ENCODE results near the gene AEBP2. TPM values are rescaled to one million over a fixed set of nuclear protein-coding genes. Genes with fewer than 3 reads are reported as not detected.

Gene AEBP2
- total and polyA plus RNA-seq, 2 of the 13 experiments (the other 11 are each of a cell fraction or from before 2014, with no cell fraction given) = 9.2 to 17.9 TPM

DNA sequence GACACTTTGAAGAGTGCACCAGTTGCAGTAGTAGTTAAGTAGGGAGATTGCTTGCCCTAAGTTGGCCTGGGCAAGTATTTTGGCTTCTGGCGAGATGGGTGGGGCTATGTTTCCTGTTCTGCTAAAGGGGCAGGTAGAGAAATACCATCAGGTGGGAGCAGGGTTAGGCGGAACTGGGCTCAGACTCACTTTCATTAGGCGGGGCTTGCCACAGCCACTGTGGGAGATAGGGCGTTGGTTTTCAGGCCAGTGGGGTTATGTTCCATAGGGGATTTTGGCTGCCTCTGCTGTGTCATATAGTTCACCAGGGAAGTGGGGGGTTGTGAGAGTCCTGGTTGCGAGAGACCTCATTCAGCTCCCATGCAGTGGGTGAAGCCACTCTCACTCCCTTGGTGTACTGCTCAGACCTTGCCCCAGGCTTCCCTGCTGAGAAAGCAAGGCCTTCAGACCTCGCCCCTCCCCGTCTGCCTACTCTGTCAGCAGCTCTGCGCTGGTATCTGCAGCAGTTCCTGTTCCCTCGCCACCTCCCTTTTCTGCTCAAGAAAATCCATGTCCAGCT lies 43.3 kb downstream of the AEBP2 start (continued):
- TF ChIP-seq, protein P1, sequence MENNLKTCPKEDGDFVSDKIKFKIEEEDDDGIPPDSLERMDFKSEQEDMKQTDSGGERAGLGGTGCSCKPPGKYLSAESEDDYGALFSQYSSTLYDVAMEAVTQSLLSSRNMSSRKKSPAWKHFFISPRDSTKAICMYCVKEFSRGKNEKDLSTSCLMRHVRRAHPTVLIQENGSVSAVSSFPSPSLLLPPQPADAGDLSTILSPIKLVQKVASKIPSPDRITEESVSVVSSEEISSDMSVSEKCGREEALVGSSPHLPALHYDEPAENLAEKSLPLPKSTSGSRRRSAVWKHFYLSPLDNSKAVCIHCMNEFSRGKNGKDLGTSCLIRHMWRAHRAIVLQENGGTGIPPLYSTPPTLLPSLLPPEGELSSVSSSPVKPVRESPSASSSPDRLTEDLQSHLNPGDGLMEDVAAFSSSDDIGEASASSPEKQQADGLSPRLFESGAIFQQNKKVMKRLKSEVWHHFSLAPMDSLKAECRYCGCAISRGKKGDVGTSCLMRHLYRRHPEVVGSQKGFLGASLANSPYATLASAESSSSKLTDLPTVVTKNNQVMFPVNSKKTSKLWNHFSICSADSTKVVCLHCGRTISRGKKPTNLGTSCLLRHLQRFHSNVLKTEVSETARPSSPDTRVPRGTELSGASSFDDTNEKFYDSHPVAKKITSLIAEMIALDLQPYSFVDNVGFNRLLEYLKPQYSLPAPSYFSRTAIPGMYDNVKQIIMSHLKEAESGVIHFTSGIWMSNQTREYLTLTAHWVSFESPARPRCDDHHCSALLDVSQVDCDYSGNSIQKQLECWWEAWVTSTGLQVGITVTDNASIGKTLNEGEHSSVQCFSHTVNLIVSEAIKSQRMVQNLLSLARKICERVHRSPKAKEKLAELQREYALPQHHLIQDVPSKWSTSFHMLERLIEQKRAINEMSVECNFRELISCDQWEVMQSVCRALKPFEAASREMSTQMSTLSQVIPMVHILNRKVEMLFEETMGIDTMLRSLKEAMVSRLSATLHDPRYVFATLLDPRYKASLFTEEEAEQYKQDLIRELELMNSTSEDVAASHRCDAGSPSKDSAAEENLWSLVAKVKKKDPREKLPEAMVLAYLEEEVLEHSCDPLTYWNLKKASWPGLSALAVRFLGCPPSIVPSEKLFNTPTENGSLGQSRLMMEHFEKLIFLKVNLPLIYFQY (CRISPR knock-in tag; IDR thresholded peaks at IDR 0.05; ENCODE audit: borderline replicate concordance) = no peak
- no peak for TF ChIP-seq ZNF652 (CRISPR knock-in tag; IDR thresholded peaks at IDR 0.05; ENCODE audit: borderline replicate concordance, low read depth)
- TF ChIP-seq, protein P2, sequence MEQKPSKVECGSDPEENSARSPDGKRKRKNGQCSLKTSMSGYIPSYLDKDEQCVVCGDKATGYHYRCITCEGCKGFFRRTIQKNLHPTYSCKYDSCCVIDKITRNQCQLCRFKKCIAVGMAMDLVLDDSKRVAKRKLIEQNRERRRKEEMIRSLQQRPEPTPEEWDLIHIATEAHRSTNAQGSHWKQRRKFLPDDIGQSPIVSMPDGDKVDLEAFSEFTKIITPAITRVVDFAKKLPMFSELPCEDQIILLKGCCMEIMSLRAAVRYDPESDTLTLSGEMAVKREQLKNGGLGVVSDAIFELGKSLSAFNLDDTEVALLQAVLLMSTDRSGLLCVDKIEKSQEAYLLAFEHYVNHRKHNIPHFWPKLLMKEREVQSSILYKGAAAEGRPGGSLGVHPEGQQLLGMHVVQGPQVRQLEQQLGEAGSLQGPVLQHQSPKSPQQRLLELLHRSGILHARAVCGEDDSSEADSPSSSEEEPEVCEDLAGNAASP (CRISPR knock-in tag; IDR thresholded peaks at IDR 0.05; ENCODE audit: borderline replicate concordance) = no peak
- no peak for TF ChIP-seq BRCA1 (CRISPR knock-in tag; IDR thresholded peaks at IDR 0.05)

DNA sequence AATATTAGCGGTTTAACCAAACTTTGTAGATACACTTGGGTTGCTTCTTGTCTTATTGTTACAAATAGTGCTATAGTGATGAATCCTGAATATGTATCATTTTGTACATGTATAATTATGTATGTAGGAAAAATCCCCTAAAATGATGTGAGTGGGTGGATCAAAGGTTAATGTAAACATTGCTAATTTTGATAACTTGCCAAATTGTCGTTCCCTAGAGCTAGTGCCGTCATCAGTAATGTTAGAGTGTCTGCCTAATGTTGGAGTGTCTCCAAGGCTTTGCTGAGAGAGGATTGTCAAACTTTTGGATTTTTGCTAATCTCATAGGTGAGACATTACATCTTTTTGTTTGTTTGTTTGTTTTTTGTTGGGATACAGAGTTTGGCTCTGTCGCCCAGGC lies 44.4 kb downstream of the AEBP2 start:
- Histone ChIP-seq H3K9ac (ENCODE audit: insufficient read depth, low read depth, low read length) (no peak overlapping the region), H3K27ac (ENCODE audit: extremely low read length, insufficient read depth, low read length) (no peak overlapping the region), H3K79me2 (ENCODE audit: insufficient read depth, low read length) (peaks cover 65% of the 10 kb centered on the region), H3K9me3 (ENCODE audit: low read length) (no peaks in the 10 kb centered on the region), H3K4me1 (ENCODE audit: insufficient read depth, low read length) (peaks cover 11% of the 10 kb centered on the region), H4K20me1 (ENCODE audit: insufficient read depth, low read length) (peaks cover 9% of the 10 kb centered on the region; the same call in 1 of the 2 replicates), H3K4me3 (replicated peaks in 1 of 3; ENCODE audit: insufficient read depth in 1 of 3, low read depth in 2 of 3, low read length in 3 of 3) (no peak overlapping the region), H3K4me2 (ENCODE audit: low read depth, low read length) (no peak overlapping the region), H3K27me3 (ENCODE audit: control insufficient read depth in 1 of 2, insufficient read depth in 2 of 2, low read length in 2 of 2) (no peaks in the 10 kb centered on the region), H2AFZ (ENCODE audit: low read length) (no peak overlapping the region), H3K36me3 (replicated peaks in 1 of 2; ENCODE audit: control insufficient read depth in 1 of 2, insufficient read depth in 2 of 2, low read length in 2 of 2) (peaks cover 6 to 40% of the 10 kb centered on the region in 2 experiments; a peak in 3 of 5 replicates)
- POLR2A ChIA-PET = no interaction called here
- no peak for ATAC-seq
- no peak for FAIRE-seq
- no peak for TF ChIP-seq SRSF1 (optimal IDR thresholded peaks at IDR 0.05; ENCODE audit: low read depth, low read length)
- TF ChIP-seq CREM (IDR thresholded peaks at IDR 0.05) = no peak
- TF ChIP-seq CREM (CRISPR knock-in tag; IDR thresholded peaks at IDR 0.05) = no peak
- TF ChIP-seq SNAI1 (CRISPR knock-in tag; IDR thresholded peaks at IDR 0.05; ENCODE audit: borderline replicate concordance) = no peak
- DNase-seq (ENCODE audit: low spot score) = no peak
- 99% methylated on average over 4 of the region's 4 CpGs for WGBS (ENCODE audit: low lambda C conversion rate)
- BruUV-seq (replicated peaks) = no TSS peak
- in situ Hi-C loops (cut with HindIII; ENCODE audit: extremely low pct_ligation_motif_present, low pct_unique_long_range_greater_than_20kb) = no loop called here
- intact Hi-C loops (cut with micrococcal nuclease; ENCODE audit: unreplicated experiment) = no loop called here
- CTCF ChIA-PET (ENCODE audit: low intra/inter-chr PET ratio, low total read pairs) = no interaction called here
